Ascending aorta (tissue), 2 donors: ENCODE measurements around the gene CRLF1. TPM values are rescaled to one million over a fixed set of nuclear protein-coding genes. Genes with fewer than 3 reads are reported as not detected.

Source experiments
- DNase-seq, 2 donors: peaks; one replicate each; pipeline ENCODE4 v3.0.0-alpha.2; 2019; ENCODE audit warnings: low spot score in 2 of 2
- H3K27ac ChIP-seq, 2 donors: fragments of 200-600 bp; sonication (generic); one replicate each; pipeline ENCODE4 v1.5.1; 2016 to 2017; ENCODE audit warnings: mild to moderate bottlenecking in 1 of 2
- H3K27me3 ChIP-seq: fragments of 200-600 bp; sonication (generic); one replicate; pipeline ENCODE4 v1.5.1; 2017
- H3K36me3 ChIP-seq, 2 donors: fragments of 200-600 bp; sonication (generic); one replicate each; pipeline ENCODE4 v1.5.1; 2016
- H3K4me1 ChIP-seq, 2 donors: fragments of 200-600 bp; sonication (generic); one replicate each; pipeline ENCODE4 v1.5.1; 2016 to 2017; ENCODE audit warnings: mild to moderate bottlenecking in 1 of 2
- H3K4me3 ChIP-seq, 2 donors: fragments of 200-600 bp; sonication (generic); one replicate each; pipeline ENCODE4 v1.5.1; 2016 to 2017; ENCODE audit warnings: mild to moderate bottlenecking in 1 of 2
- H3K9me3 ChIP-seq, 2 donors: fragments of 200-600 bp; sonication (generic); one replicate each; pipeline ENCODE4 v1.5.1; 2016
- intact Hi-C: fragments of 100-400 bp; cut with DNase I; formaldehyde crosslinking; loops from one replicate; pipeline ENCODE4 v1.15.1; 2023
- total RNA-seq: library from RNA; depleted of rRNA; stranded (reverse); fragments of >200 nt; gene quantifications from one replicate; pipeline ENCODE4 v1.1.0, GENCODE V29; 2016
- TF ChIP-seq, protein P1 (sequence below), 3 experiments: fragments of 200-600 bp in 2 of 3; fragments of 450-650 bp in 1 of 3; sonication (generic) in 2 of 3; IDR thresholded peaks; one replicate each; pipeline ENCODE4 v1.5.1; 2016 to 2019; ENCODE audit warnings: antibody characterized with exemption in 3 of 3, mild to moderate bottlenecking in 1 of 3, moderate library complexity in 1 of 3

CRLF1 gene
- total RNA-seq, 1 donor from 2014 or later, result 638 TPM

GRCh38 chr19:18580311-18580710, 26.3 kb downstream of the CRLF1 start:
- peaks cover 11 to 20% of the 10 kb centered on the region in 2 donors for H3K36me3 ChIP-seq
- no peaks in the 10 kb centered on the region for H3K27me3 ChIP-seq
- TF ChIP-seq, protein P1, sequence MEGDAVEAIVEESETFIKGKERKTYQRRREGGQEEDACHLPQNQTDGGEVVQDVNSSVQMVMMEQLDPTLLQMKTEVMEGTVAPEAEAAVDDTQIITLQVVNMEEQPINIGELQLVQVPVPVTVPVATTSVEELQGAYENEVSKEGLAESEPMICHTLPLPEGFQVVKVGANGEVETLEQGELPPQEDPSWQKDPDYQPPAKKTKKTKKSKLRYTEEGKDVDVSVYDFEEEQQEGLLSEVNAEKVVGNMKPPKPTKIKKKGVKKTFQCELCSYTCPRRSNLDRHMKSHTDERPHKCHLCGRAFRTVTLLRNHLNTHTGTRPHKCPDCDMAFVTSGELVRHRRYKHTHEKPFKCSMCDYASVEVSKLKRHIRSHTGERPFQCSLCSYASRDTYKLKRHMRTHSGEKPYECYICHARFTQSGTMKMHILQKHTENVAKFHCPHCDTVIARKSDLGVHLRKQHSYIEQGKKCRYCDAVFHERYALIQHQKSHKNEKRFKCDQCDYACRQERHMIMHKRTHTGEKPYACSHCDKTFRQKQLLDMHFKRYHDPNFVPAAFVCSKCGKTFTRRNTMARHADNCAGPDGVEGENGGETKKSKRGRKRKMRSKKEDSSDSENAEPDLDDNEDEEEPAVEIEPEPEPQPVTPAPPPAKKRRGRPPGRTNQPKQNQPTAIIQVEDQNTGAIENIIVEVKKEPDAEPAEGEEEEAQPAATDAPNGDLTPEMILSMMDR (IDR thresholded peaks at IDR 0.05), result no peak
- H3K4me3 ChIP-seq, result no peak overlapping the region
- no peaks in the 10 kb centered on the region for H3K4me1 ChIP-seq
- intact Hi-C loops, result no loop called here
- DNase-seq, result no peak
- no peak overlapping the region for H3K27ac ChIP-seq
- H3K9me3 ChIP-seq, result no peaks in the 10 kb centered on the region

DNA sequence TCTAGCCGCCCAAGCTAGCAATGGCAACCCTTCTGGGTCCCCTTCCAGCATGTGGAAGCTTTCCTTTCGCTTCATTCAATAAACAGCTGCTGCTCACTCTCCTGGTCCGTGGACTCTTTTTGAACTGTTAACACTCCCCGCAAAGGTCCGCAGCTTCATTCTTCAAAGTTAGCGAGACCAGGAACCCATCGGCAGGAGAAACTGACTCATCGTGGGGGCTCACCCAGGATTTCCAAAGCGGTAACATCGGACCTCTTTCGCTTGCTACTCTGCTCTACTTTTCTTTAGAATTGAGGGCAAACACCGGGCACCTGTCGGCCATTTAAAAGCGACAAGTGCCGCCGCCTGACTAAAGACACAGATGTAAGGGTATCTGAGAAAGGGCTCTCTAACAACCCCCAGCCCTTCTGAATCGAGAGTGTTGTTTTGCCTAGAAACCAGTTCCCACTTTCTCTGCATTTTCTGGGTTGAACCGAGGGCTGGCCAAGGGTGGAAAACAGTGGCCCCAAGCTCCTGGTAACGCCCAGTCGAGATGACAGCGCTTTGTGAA, 29.2 kb downstream of the CRLF1 start:
- DNase-seq, result no peak
- peaks cover 6 to 11% of the 10 kb centered on the region in 2 donors for H3K4me1 ChIP-seq
- no peaks in the 10 kb centered on the region for H3K27me3 ChIP-seq
- peaks cover 30 to 43% of the 10 kb centered on the region in 2 donors for H3K36me3 ChIP-seq
- TF ChIP-seq, protein P1 (IDR thresholded peaks at IDR 0.05), result no peak
- H3K9me3 ChIP-seq, result no peaks in the 10 kb centered on the region
- no peak overlapping the region for H3K4me3 ChIP-seq
- intact Hi-C loops, result no loop called here
- H3K27ac ChIP-seq, result no peak overlapping the region

DNA sequence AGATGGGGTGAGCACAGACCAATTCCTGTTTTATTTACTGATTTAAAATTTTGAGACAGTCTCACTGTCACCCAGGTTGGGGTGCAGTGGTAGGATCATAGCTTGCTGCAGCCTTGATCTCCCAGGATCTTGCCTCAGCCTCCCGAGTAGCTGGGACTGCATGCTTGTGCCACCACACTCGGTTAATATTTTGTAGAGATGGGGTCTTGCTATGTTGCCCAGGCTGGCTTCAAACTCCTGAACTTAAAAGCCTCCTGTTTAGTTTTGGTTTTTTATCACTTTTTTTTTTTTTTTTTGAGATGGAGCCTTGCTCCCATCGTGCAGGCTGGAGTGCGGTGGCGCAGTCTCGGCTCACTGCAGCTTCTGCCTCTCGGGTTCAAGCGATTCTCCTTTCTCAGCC, 30.2 kb downstream of the CRLF1 start:
- no peaks in the 10 kb centered on the region for H3K9me3 ChIP-seq
- DNase-seq, result no peak
- intact Hi-C loops, result no loop called here
- H3K27ac ChIP-seq, result no peak overlapping the region
- H3K27me3 ChIP-seq, result no peaks in the 10 kb centered on the region
- TF ChIP-seq, protein P1 (IDR thresholded peaks at IDR 0.05), result no peak
- no peak overlapping the region for H3K4me3 ChIP-seq
- peaks cover 11 to 13% of the 10 kb centered on the region in 2 donors for H3K4me1 ChIP-seq
- H3K36me3 ChIP-seq, result peaks cover 30 to 43% of the 10 kb centered on the region in 2 donors

DNA sequence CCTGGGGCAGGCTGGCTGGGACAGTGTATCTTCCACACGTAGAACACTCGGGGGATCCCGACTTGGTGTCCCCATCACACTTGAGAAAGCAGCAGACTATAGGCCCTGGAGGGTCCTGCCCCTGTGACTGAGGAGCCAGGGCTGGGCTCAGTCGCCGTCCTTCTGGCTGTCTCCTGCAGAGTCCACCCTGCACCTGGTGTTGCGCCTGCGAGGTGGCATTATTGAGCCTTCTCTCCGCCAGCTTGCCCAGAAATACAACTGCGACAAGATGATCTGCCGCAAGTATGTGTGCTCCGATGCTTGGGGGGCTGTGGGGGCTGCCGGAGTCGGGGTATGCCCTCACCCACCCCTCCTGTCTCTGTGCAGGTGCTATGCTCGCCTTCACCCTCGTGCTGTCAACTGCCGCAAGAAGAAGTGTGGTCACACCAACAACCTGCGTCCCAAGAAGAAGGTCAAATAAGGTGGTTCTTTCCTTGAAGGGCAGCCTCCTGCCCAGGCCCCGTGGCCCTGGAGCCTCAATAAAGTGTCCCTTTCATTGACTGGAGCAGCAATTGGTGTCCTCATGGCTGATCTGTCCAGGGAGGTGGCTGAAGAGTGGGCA, 31.8 kb downstream of the CRLF1 start:
- no peaks in the 10 kb centered on the region for H3K9me3 ChIP-seq
- H3K27ac ChIP-seq, result no peak overlapping the region
- H3K4me3 ChIP-seq, result no peak overlapping the region
- peaks cover 30 to 43% of the 10 kb centered on the region in 2 donors for H3K36me3 ChIP-seq
- DNase-seq, result no peak
- no peaks in the 10 kb centered on the region for H3K27me3 ChIP-seq
- intact Hi-C loops, result loop anchor here (5.0 kb wide), 1 partner anchor 122 kb away; no protein-coding TSS in a partner anchor
- peaks cover 11 to 15% of the 10 kb centered on the region in 2 donors for H3K4me1 ChIP-seq
- TF ChIP-seq, protein P1 (IDR thresholded peaks at IDR 0.05), result no peak

DNA sequence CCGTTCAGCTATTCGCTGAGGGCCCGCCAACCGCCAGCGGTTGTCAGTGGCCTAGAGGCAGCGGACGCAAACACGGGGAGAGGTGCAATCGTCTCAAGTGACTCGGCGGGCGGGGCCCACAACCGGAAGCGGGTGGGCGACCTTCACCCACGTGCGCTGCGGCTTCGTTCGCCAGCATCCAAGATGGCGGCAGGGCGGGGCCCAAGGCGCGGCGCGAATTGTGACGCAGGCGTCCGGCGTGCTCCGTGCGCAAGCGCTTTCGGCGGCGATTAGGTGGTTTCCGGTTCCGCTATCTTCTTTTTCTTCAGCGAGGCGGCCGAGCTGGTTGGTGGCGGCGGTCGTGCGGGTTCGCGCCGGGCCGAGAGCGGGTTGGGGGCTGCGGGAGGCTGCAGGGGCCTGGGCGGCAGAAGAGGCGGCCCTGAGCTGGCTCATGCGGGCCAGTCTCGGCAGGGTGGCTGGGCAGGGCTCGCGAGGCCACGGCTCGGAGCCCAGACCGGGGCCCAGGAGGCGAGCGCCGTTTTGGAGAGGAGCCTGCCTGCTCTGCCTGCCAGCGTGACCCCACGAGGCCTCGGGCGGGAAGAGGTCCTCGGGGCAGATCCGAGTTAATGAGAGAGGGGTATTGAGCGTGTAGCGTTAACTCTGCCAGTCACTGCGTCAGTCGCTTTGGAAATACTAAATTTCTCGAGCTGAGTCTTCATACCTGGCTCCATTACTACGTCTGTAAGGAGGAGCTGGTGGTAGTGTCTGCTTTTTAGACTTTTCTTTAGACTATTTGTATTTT, 34.8 kb downstream of the CRLF1 start, which contains the start of gene UBA52:
Gene UBA52, plus strand, starts transcription at position 294 of the 781 bp plus-strand sequence. CDS start 1,444 bp downstream, outside the sequence.
- Histone ChIP-seq H3K27ac (peak within 1 kb of the TSS; percentile 84 to 95), H3K9me3 (no peaks in the 10 kb centered on the region), H3K36me3 (peaks cover 56 to 60% of the 10 kb centered on the region in 2 donors), H3K4me1 (peaks cover 11 to 15% of the 10 kb centered on the region in 2 donors), H3K4me3 (peak within 1 kb of the TSS; percentile 74 to 83), H3K27me3 (no peaks in the 10 kb centered on the region)
- intact Hi-C loops, result loop anchor here (1.0 to 5.0 kb wide), 5 partner anchors 14 to 348 kb away; partner anchors contain the start of genes COPE, DDX49, ELL and FKBP8
- TF ChIP-seq, protein P1 (IDR thresholded peaks at IDR 0.05), result no peak
- peak; percentile 92 to 99 for DNase-seq
